OCI-LY3 (cell line): Measurements from ENCODE around the gene OR52B2.

Experiments used
- EZH2phosphoT487 ChIP-seq: fragments of 200-600 bp; shearing (Covaris generic); IDR thresholded peaks from 2 replicates; pipeline ENCODE4 v1.6.1; 2018; ENCODE audit warnings: antibody characterized with exemption, mixed run types, low read depth
- TF ChIP-seq, protein P1 (sequence below): fragments of 200-600, 300-600 bp; sonication (generic); IDR thresholded peaks from 2 replicates; pipeline ENCODE4 v1.5.1; 2014; ENCODE audit warnings: antibody characterized with exemption, low read length, low read depth

DNA sequence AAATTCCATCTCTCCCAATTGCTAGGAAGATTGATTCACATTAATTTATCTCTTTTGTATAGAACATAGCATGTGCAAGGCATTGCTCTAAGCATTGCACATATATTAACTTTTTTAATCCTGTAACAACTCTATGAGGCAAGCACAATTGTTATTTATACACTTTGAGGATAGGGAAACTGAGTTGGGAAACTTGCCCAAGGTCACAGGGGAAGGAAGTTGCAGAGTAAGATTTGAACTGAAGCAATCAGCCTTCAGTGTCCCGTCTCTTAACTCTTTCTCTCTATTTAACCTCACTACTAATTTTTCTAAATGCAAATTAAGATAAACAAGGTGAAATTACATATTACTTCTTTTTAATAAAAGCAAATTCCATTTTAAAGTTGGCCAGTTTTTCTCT is 40.5 kb downstream of the OR52B2 start:
- TF ChIP-seq, protein P1, sequence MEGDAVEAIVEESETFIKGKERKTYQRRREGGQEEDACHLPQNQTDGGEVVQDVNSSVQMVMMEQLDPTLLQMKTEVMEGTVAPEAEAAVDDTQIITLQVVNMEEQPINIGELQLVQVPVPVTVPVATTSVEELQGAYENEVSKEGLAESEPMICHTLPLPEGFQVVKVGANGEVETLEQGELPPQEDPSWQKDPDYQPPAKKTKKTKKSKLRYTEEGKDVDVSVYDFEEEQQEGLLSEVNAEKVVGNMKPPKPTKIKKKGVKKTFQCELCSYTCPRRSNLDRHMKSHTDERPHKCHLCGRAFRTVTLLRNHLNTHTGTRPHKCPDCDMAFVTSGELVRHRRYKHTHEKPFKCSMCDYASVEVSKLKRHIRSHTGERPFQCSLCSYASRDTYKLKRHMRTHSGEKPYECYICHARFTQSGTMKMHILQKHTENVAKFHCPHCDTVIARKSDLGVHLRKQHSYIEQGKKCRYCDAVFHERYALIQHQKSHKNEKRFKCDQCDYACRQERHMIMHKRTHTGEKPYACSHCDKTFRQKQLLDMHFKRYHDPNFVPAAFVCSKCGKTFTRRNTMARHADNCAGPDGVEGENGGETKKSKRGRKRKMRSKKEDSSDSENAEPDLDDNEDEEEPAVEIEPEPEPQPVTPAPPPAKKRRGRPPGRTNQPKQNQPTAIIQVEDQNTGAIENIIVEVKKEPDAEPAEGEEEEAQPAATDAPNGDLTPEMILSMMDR: no peak
- TF ChIP-seq EZH2phosphoT487: no peak
